HPDE6-E6E7 (cell line): ENCODE results near the gene EFEMP2.

ENCODE experiments used
- DNase-seq: peaks from one replicate; pipeline ENCODE4 v3.0.0; 2011; ENCODE audit warnings: missing footprints; ENCODE audit errors: extremely low spot score

The EFEMP2 gene

GRCh38 chr11:65885231-65885630, 12.6 kb upstream of the EFEMP2 start:
- DNase-seq: no peak

- DNase-seq: peak; percentile 86
These were observed 12.1 kb upstream of the EFEMP2 start for GRCh38 chr11:65884716-65885092.

- DNase-seq: no peak
These were observed 11.5 kb upstream of the EFEMP2 start for GRCh38 chr11:65883786-65884715.

- no peak for DNase-seq
These were observed 10.6 kb upstream of the EFEMP2 start for GRCh38 chr11:65883058-65883761.

- DNase-seq: no peak
These were observed 9.8 kb upstream of the EFEMP2 start for GRCh38 chr11:65882120-65883057.

GRCh38 chr11:65880844-65881421, 8.3 kb upstream of the EFEMP2 start:
- DNase-seq: no peak

GRCh38 chr11:65880027-65880426, 7.4 kb upstream of the EFEMP2 start:
- no peak for DNase-seq

- DNase-seq: no peak
These were observed 7.0 kb upstream of the EFEMP2 start, which contains the start of gene CTSW for GRCh38 chr11:65879617-65880016. TSS of gene CTSW (plus strand) at chr11:65879837. CDS start at chr11:65879855, 18 bp downstream.

- peak; percentile 89 for DNase-seq
These were observed 937 bp upstream of the EFEMP2 start for GRCh38 chr11:65873318-65874156.

GRCh38 chr11:65871811-65872548, 620 bp downstream of the EFEMP2 start:
- no peak for DNase-seq

- no peak for DNase-seq
These were observed 1.6 kb downstream of the EFEMP2 start for GRCh38 chr11:65870706-65871681.

- DNase-seq: no peak
These were observed 2.3 kb downstream of the EFEMP2 start for GRCh38 chr11:65870307-65870658.

GRCh38 chr11:65869643-65870306, 2.8 kb downstream of the EFEMP2 start:
- no peak for DNase-seq

- DNase-seq: no peak
These were observed 3.7 kb downstream of the EFEMP2 start for GRCh38 chr11:65868907-65869306.

GRCh38 chr11:65868076-65868667, 4.4 kb downstream of the EFEMP2 start:
- DNase-seq: no peak

GRCh38 chr11:65867284-65868071, 5.1 kb downstream of the EFEMP2 start:
- DNase-seq: no peak
